Activated CD8-positive, alpha-beta T cell treated with anti-CD3 and anti-CD28 coated beads, Interleukin-2, amount 10 ng/mL, durations not matched to agents 7 days and 5 days (primary cell): Measurements from ENCODE around the gene BEST2. TPM values are rescaled to one million over a fixed set of nuclear protein-coding genes. Genes with fewer than 3 reads are reported as not detected.

ENCODE experiments used
- ATAC-seq: fragments of 150-1000 bp; cut with Tn5 transposase; one replicate; pipeline ENCODE4 v1.10.0; 2021; ENCODE audit warnings: moderate library complexity
- CTCF ChIA-PET: fragments of 350-600 bp; sonication (Branson Sonifier 250); formaldehyde crosslinking; loops from one replicate; lab custom pipeline; 2021; ENCODE audit warnings: antibody characterized with exemption; lab: Charles Lee
- POLR2A ChIA-PET: fragments of 350-600 bp; sonication (Branson Sonifier 250); formaldehyde crosslinking; loops from one replicate; lab custom pipeline; 2021; ENCODE audit warnings: antibody characterized with exemption; lab: Charles Lee
- DNase-seq: peaks from one replicate; pipeline ENCODE4 v3.0.0-alpha.2; 2020
- H3K27ac Mint-ChIP-seq: one replicate; pipeline ENCODE4 v1.8.0; 2021; ENCODE audit warnings: mild to moderate bottlenecking, mixed read lengths
- H3K27me3 Mint-ChIP-seq: one replicate; pipeline ENCODE4 v1.8.0; 2021; ENCODE audit warnings: low read depth, mixed read lengths
- H3K36me3 Mint-ChIP-seq: one replicate; pipeline ENCODE4 v1.8.0; 2021; ENCODE audit warnings: low read depth, mixed read lengths
- H3K4me1 Mint-ChIP-seq: one replicate; pipeline ENCODE4 v1.8.0; 2021; ENCODE audit warnings: low read depth, mixed read lengths
- H3K4me3 Mint-ChIP-seq: one replicate; pipeline ENCODE4 v1.8.0; 2021; ENCODE audit warnings: mild to moderate bottlenecking, mixed read lengths
- H3K9me3 Mint-ChIP-seq: one replicate; pipeline ENCODE4 v1.8.0; 2022; ENCODE audit warnings: mixed read lengths; ENCODE audit not compliant: insufficient read depth
- total RNA-seq, 2 experiments: library from RNA; stranded (reverse); gene quantifications; one replicate each; pipeline ENCODE4 v1.2.3, GENCODE V29; 2021

Gene BEST2
- total RNA-seq, 2 experiments from 2014 or later, result not detected

- no peak for ATAC-seq
- ChIA-PET CTCF (interaction anchor here (1.0 to 3.4 kb wide), 4 partner anchors 8 to 22 kb away, joined by 3 to 31 read pairs (median 6); no protein-coding TSS in a partner anchor), POLR2A (interaction anchor here (1.0 to 2.9 kb wide), 2 partner anchors 10 to 367 kb away, joined by 3 to 20 read pairs; no protein-coding TSS in a partner anchor)
- Mint-ChIP-seq H3K36me3 (peaks cover 10% of the 10 kb centered on the region), H3K9me3 (no peaks in the 10 kb centered on the region), H3K27ac (peak overlapping the region; percentile 91), H3K4me3 (peak overlapping the region; percentile 84), H3K4me1 (peaks cover 31% of the 10 kb centered on the region), H3K27me3 (no peaks in the 10 kb centered on the region)
- DNase-seq, result no peak
Measured at GRCh38 chr19:12788042-12788681, 36.6 kb downstream of the BEST2 start.

GRCh38 chr19:12788682-12789097 lies 37.1 kb downstream of the BEST2 start:
- Mint-ChIP-seq H3K9me3 (no peaks in the 10 kb centered on the region), H3K36me3 (peaks cover 12% of the 10 kb centered on the region), H3K4me3 (peak overlapping the region; percentile 84), H3K27ac (peak overlapping the region; percentile 91), H3K27me3 (no peaks in the 10 kb centered on the region), H3K4me1 (peaks cover 27% of the 10 kb centered on the region)
- DNase-seq, result no peak
- CTCF ChIA-PET, result interaction anchor here (0.9 to 3.4 kb wide), 4 partner anchors 11 to 28 kb away, joined by 3 to 31 read pairs (median 4); no protein-coding TSS in a partner anchor
- ATAC-seq, result no peak
- POLR2A ChIA-PET, result interaction anchor here (1.0 to 2.9 kb wide), 3 partner anchors 11 to 367 kb away, joined by 3 to 20 read pairs (median 3); no protein-coding TSS in a partner anchor

- CTCF ChIA-PET, result interaction anchor here (0.9 to 3.4 kb wide), 3 partner anchors 11 to 29 kb away, joined by 3 to 31 read pairs (median 5); no protein-coding TSS in a partner anchor
- no peak for DNase-seq
- peaks cover 12% of the 10 kb centered on the region for H3K36me3 Mint-ChIP-seq
Measured at GRCh38 chr19:12789098-12789903, 37.7 kb downstream of the BEST2 start.

GRCh38 chr19:12789904-12790619 lies 38.5 kb downstream of the BEST2 start:
- peak overlapping the region; percentile 92 for H3K4me3 Mint-ChIP-seq
- ChIA-PET CTCF (interaction anchor here (0.9 to 11.4 kb wide), 7 partner anchors 8 to 57 kb away, joined by 3 to 390 read pairs (median 23); partner anchors contain the start of gene HOOK2), POLR2A (interaction anchor here (1.1 to 8.4 kb wide), 4 partner anchors 12 to 14 kb away, joined by 3 to 380 read pairs (median 27); partner anchors contain the start of genes HOOK2, PRDX2 and THSD8)
- ATAC-seq (peak; percentile 50), DNase-seq (peak; percentile 97)
- peaks cover 35% of the 10 kb centered on the region for H3K4me1 Mint-ChIP-seq
- peak overlapping the region; percentile 97 for H3K27ac Mint-ChIP-seq
- peaks cover 12% of the 10 kb centered on the region for H3K36me3 Mint-ChIP-seq
- H3K27me3 Mint-ChIP-seq, result no peaks in the 10 kb centered on the region
- no peaks in the 10 kb centered on the region for H3K9me3 Mint-ChIP-seq

More at GRCh38 chr19:12789098-12789903, 37.7 kb downstream of the BEST2 start:
- H3K4me3 Mint-ChIP-seq, result peak overlapping the region; percentile 92
- POLR2A ChIA-PET, result interaction anchor here (1.0 to 2.9 kb wide), 3 partner anchors 11 to 366 kb away, joined by 3 to 20 read pairs (median 3); no protein-coding TSS in a partner anchor
- peak overlapping the region; percentile 91 for H3K27ac Mint-ChIP-seq
- ATAC-seq, result no peak
- no peaks in the 10 kb centered on the region for H3K9me3 Mint-ChIP-seq
- peaks cover 28% of the 10 kb centered on the region for H3K4me1 Mint-ChIP-seq
- H3K27me3 Mint-ChIP-seq, result no peaks in the 10 kb centered on the region

GRCh38 chr19:12790628-12791344 lies 39.2 kb downstream of the BEST2 start:
- no peaks in the 10 kb centered on the region for H3K27me3 Mint-ChIP-seq
- CTCF ChIA-PET, result interaction anchor here (1.8 to 11.4 kb wide), 8 partner anchors 9 to 147 kb away, joined by 4 to 390 read pairs (median 12); partner anchors contain the start of genes CALR, HOOK2, THSD8 and TRIR
- H3K27ac Mint-ChIP-seq, result peak overlapping the region; percentile 97
- peaks cover 39% of the 10 kb centered on the region for H3K4me1 Mint-ChIP-seq
- H3K9me3 Mint-ChIP-seq, result no peaks in the 10 kb centered on the region
- ATAC-seq, result no peak
- H3K36me3 Mint-ChIP-seq, result peaks cover 12% of the 10 kb centered on the region
- POLR2A ChIA-PET, result interaction anchor here (0.6 to 8.4 kb wide), 10 partner anchors 11 to 1249 kb away, joined by 3 to 380 read pairs (median 6); partner anchors contain the start of genes FARSA, HOOK2, PRDX2 and RNASEH2A
- H3K4me3 Mint-ChIP-seq, result peak overlapping the region; percentile 92
- peak; percentile 40 for DNase-seq

- peak; percentile 97 for DNase-seq
- Mint-ChIP-seq H3K4me1 (peaks cover 46% of the 10 kb centered on the region), H3K27ac (peak within 1 kb of the TSS; percentile 97), H3K36me3 (peaks cover 15% of the 10 kb centered on the region), H3K27me3 (no peaks in the 10 kb centered on the region), H3K4me3 (peak within 1 kb of the TSS; percentile 92), H3K9me3 (no peaks in the 10 kb centered on the region)
- POLR2A ChIA-PET, result interaction anchor here (0.6 to 8.4 kb wide), 17 partner anchors 11 to 1701 kb away, joined by 3 to 380 read pairs (median 4); partner anchors contain the start of genes FARSA, FBXW9, HOOK2 and PRDX2
- ATAC-seq, result peak; percentile 43
- CTCF ChIA-PET, result interaction anchor here (1.8 to 11.4 kb wide), 8 partner anchors 9 to 146 kb away, joined by 4 to 390 read pairs (median 12); partner anchors contain the start of genes CALR, HOOK2, THSD8 and TRIR
Measured at GRCh38 chr19:12791345-12792050, 39.9 kb downstream of the BEST2 start, which contains the start of gene JUNB. Gene JUNB (plus strand): TSS chr19:12791486. CDS start chr19:12791772, 286 bp downstream.

GRCh38 chr19:12792051-12792852 lies 40.7 kb downstream of the BEST2 start:
- peak overlapping the region; percentile 97 for H3K27ac Mint-ChIP-seq
- peak overlapping the region; percentile 92 for H3K4me3 Mint-ChIP-seq
- peaks cover 46% of the 10 kb centered on the region for H3K4me1 Mint-ChIP-seq
- peaks cover 15% of the 10 kb centered on the region for H3K36me3 Mint-ChIP-seq
- no peaks in the 10 kb centered on the region for H3K27me3 Mint-ChIP-seq
- POLR2A ChIA-PET, result interaction anchor here (0.7 to 8.4 kb wide), 20 partner anchors 10 to 1702 kb away, joined by 3 to 380 read pairs (median 4); partner anchors contain the start of genes FARSA, FBXW9, HOOK2 and PRDX2
- peak; percentile 0 for ATAC-seq
- CTCF ChIA-PET, result interaction anchor here (1.2 to 11.4 kb wide), 9 partner anchors 10 to 145 kb away, joined by 3 to 390 read pairs (median 9); partner anchors contain the start of genes CALR, HOOK2, THSD8 and TRIR
- no peaks in the 10 kb centered on the region for H3K9me3 Mint-ChIP-seq
- peak; percentile 88 for DNase-seq

GRCh38 chr19:12792853-12793289 lies 41.3 kb downstream of the BEST2 start:
- peaks cover 45% of the 10 kb centered on the region for H3K4me1 Mint-ChIP-seq
- no peaks in the 10 kb centered on the region for H3K27me3 Mint-ChIP-seq
- no peaks in the 10 kb centered on the region for H3K9me3 Mint-ChIP-seq
- no peak for ATAC-seq
- H3K36me3 Mint-ChIP-seq, result peaks cover 15% of the 10 kb centered on the region
- ChIA-PET CTCF (interaction anchor here (0.6 to 11.4 kb wide), 11 partner anchors 9 to 145 kb away, joined by 3 to 390 read pairs (median 7); partner anchors contain the start of genes CALR, HOOK2, THSD8 and TRIR), POLR2A (interaction anchor here (0.6 to 8.4 kb wide), 13 partner anchors 9 to 1234 kb away, joined by 3 to 380 read pairs (median 4); partner anchors contain the start of genes ELOF1, HOOK2, PRDX2 and RNASEH2A)
- DNase-seq, result no peak
- H3K4me3 Mint-ChIP-seq, result peak overlapping the region; percentile 92
- H3K27ac Mint-ChIP-seq, result peak overlapping the region; percentile 97
